ENCODE data around the gene GLP1R. TPM values are rescaled to one million over a fixed set of nuclear protein-coding genes. Genes with fewer than 3 reads are reported as not detected.
A peak's percentile ranks its signal among the peaks of the same experiment; 100 is the strongest.

The GLP1R gene
- total RNA-seq, 1 donor from 2014 or later = 6.8 TPM

DNA sequence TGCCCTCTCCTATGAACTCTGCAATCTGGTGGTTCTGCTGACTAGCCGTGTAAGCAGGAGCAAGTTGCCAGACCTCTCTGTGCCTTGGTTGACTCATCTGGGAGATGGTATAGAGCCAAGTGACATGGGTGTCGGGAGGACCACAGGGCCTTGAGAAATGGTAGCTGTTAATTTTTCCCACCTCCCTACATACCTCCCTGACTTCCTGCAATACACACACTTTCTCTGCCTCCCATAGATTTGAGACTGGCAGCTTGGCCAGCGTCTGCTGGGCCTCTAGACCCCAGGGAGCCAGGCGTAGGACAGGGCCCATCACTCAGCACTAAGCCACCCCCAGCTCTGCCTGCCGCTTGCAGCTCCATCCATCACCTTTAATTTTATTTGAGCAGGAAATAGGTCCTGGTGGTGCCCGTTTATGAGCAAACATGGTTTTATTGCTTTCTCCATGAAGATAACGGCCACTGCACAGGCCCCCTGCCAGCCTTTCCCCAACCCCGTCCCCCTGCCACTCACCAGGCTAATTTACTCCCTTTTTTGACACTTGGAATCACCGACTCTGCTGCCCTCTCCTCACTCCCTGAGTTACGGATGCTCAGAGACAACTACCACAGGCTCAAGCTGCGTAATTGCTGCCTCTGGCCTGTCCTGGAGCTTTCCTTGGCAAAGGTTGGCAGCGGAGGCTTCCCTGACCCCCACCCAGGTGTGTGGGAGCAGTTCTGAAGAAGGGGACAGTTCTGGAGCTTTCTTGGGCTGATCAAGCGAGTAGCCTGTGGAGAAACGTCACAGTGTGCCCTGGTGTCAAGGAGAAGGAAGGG, 11.1 kb downstream of the GLP1R start:
- no peak for DNase-seq (ENCODE audit: missing footprints)
- ATAC-seq = no peak

DNA sequence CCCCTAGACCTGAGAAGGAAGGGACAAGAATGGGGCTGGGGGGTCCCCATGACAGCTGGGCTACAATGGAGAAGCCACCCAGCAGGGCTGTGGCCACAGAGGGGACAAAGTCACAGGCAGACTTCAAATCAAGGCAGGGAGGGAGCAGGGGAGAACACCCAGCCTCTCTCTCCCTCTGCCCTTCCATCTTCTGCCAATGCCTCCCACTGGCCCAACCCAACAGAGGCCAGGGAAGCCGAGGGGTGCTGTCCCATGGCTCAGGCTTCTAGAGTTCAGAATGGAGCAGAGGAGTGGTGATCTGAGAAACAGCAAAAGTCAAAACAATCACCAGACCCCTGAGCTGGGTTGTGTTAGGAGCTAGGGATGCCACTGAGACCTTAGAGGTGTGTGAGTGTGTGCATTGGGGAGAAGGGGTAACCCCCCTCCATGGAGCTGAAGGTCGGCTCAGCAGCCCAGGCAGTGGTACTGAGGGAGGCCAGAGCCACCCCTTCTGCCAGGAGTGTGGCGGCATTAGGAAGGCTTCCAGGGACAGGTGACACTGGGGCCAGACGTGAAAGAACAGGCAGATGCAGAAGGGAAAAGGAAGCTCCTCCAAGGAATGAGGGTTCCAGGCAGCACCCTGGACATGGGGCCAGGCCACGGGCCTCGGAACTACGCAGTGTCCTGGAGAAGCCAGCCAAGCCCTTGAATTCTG, 12.0 kb downstream of the GLP1R start:
- intact Hi-C loops (cut with DNase I) = loop anchor here (10.0 kb wide), 1 partner anchor 66 kb away; no protein-coding TSS in a partner anchor

More for the DNA sequence above, 11.1 kb downstream of the GLP1R start:
- intact Hi-C loops (cut with DNase I) = loop anchor here (10.0 kb wide), 1 partner anchor 65 kb away; no protein-coding TSS in a partner anchor

DNA sequence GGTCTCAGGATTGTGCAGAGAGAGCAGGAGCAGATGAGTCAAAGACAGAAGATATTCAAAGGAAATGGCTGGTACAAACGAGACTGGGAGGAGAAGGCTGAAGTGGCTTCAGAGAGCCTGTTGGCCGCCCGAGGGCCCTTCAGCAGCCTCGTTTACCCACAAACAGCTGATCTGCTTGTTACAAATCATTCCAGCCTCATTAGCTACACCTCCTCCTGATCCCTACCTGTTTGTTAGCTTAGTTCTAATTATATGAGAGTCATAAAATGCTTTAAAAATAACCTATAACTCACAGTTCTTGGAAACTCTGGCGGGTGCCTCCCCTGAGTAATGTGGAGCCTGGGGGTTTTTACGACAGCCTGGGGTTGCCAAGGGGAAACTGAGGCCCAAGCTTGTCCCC, 12.6 kb downstream of the GLP1R start:
- intact Hi-C loops (cut with DNase I) = loop anchor here (10.0 kb wide), 1 partner anchor 66 kb away; no protein-coding TSS in a partner anchor
- no peak for ATAC-seq
- no peak for DNase-seq (ENCODE audit: missing footprints)

More for the DNA sequence above, 12.0 kb downstream of the GLP1R start:
- DNase-seq (ENCODE audit: missing footprints) (no peak), ATAC-seq (no peak)

DNA sequence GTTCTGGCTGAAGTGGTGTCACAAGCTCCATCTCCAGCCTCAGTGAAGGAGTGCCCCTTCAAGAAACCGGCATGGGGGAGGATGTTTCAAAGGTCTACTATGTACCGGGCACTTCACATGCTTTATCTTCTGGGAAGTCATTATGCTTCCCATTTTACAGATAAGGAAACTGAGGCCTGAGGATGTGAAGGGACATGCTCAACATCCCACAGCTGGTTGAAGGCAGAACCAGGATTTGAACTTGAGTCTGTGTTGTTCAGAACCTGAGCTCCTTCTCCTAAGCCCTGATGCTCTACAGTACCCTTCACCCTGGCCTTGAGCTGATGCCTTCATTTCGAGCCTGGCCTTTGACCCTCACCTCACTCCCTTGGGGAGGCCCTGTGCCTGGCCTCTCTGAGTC, 13.0 kb downstream of the GLP1R start:
- intact Hi-C loops (cut with DNase I) = loop anchor here (10.0 kb wide), 1 partner anchor 67 kb away; no protein-coding TSS in a partner anchor
- no peak for DNase-seq (ENCODE audit: missing footprints)
- no peak for ATAC-seq

DNA sequence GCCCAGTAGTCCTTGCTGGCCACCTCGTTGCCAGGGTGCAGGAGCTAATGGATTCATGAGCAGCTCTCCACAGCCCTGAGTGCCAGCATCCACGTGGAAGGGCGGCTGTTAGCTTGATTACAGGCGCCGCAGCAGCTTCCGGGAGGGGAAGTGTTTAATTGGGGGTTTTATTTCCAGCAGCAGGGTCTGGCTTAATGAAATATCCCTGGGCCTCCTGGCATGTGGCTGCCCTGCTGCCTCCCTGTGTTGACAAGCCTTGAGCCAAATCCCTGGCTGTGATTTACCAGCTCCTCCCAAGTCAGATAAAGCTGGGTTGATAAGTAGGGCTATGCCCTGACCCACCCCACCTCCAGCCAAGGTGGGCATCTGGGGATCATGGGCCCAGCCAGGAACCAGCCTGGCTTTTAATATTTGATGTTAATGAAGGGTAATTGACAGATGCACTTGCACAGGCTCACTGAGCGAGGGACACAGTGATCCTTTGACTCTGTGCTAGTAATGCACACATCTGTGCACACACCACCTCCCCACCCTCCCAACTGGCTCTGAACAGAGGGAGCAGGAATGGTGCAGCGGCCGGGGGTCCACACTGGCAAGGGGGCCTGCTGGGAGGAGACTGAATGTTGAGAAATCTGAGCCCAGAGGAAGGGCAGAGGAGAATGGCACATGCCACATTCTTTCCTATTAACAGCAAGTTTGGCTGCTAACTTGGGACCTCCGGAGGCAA, 13.6 kb downstream of the GLP1R start:
- ATAC-seq (peak; percentile 75), DNase-seq (ENCODE audit: missing footprints) (no peak)
- intact Hi-C loops (cut with DNase I) = loop anchor here (10.0 kb wide), 1 partner anchor 67 kb away; no protein-coding TSS in a partner anchor

DNA sequence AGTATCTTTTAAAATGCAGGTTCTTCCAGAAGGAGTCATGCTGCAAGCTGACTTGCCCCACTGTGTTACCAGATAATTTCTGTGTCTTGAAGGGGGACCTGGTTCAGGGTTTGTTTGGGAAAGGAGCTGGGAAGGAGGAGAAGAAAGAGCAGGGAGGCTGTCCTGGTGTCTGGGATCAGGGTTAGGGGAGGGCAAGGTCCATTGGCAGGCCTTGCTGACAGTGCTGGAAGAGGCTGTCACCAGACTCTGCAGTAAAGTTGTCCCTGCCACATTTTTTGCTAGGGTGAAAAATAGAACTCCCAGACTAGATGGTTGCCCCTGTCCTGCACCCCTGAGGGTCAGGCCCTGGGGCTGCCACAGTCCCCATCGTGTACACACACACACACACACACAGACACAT, 14.9 kb downstream of the GLP1R start:
- no peak for DNase-seq (ENCODE audit: missing footprints)
- intact Hi-C loops (cut with DNase I) = loop anchor here (10.0 kb wide), 1 partner anchor 69 kb away; no protein-coding TSS in a partner anchor
- ATAC-seq = peak; percentile 53

DNA sequence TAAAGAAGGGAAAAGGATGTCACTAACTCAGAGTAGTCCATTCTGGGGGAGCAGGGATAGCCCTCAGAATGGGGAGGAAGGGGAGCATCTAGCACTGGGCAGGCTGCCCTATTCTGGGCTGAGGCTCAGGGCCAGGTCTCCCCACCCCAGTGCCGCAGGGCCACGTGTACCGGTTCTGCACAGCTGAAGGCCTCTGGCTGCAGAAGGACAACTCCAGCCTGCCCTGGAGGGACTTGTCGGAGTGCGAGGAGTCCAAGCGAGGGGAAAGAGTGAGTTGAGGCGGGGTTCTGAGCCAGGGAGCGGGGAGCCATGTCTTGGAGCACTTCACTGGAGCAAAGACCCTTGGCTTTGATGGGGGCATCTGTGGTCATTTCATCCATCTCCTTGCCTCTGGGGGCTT, 17.0 kb downstream of the GLP1R start:
- no peak for ATAC-seq
- DNase-seq (ENCODE audit: missing footprints) = no peak
- intact Hi-C loops (cut with DNase I) = loop anchor here (10.0 kb wide), 1 partner anchor 71 kb away; no protein-coding TSS in a partner anchor

DNA sequence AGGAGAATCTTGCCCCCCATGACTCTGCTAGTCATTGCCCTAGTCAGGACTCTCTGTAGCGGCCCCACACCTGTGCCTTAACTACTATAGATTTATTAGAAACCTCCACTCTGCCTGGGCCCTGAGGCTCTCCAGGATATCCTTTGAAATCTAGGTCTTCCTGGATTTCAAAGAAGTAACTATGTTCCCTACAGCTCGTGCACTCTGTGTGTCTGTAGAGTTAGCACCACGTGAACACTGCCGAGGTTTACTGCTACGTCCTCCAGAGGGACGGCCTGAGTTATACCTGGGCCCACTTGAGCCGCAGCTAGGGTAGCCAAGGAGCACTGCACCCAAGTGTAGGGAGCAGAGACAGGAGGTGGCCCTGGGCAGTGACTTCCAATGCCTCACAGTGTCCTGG, 19.8 kb downstream of the GLP1R start:
- ATAC-seq = no peak
- no peak for DNase-seq (ENCODE audit: missing footprints)
- intact Hi-C loops (cut with DNase I) = loop anchor here (10.0 kb wide), 1 partner anchor 74 kb away; no protein-coding TSS in a partner anchor

DNA sequence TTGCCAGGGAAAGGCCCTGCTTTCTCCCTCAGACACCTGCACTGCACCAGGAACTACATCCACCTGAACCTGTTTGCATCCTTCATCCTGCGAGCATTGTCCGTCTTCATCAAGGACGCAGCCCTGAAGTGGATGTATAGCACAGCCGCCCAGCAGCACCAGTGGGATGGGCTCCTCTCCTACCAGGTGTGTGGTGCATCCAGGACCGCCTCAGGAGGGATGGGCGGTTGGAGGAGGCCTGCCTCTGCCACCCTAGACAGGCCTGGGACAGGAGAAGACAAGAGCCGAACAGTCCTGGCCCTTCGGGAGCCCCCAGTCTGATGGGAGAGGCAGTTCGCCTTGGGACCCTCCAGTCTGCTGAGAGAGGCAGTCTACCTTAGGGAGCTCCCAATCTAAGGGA, 24.2 kb downstream of the GLP1R start:
- intact Hi-C loops (cut with DNase I) = no loop called here
- DNase-seq (ENCODE audit: missing footprints) (no peak), ATAC-seq (no peak)

DNA sequence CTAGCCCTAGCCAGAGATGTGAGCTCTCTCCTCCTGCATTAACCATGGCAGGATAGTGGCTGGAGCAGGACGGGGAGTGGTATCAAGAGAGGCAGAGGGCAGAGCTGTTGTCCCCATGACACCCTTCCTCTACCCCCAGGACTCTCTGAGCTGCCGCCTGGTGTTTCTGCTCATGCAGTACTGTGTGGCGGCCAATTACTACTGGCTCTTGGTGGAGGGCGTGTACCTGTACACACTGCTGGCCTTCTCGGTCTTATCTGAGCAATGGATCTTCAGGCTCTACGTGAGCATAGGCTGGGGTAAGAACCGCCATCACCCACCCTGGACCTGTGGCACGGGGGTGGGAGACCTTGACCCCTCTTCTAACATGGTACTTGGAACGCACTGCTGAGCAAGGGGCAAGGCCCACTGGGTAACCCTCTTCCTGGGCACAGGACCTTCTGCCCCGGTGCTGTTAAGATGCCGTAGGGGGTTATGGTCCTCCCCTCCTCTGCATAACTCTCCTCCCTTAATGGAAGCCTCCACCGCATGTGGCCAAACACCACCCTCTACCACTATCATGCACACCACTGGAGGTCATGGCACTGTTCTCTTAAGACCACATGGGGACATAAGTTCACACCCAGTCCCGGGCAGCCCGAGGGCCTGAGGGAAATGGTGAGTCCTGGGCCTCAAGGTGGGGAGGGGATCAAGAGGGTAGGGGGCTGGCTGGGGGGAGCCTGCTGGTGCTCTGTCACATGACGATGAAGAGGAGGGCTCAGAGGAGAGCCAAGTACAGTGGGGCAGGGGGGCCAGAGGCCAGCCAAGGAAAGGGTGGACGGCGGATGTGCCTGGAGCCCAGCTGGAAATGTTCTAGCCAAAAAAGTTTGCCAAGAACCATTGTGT, 25.1 kb downstream of the GLP1R start:
- no peak for ATAC-seq
- intact Hi-C loops (cut with DNase I) = no loop called here
- no peak for DNase-seq (ENCODE audit: missing footprints)

DNA sequence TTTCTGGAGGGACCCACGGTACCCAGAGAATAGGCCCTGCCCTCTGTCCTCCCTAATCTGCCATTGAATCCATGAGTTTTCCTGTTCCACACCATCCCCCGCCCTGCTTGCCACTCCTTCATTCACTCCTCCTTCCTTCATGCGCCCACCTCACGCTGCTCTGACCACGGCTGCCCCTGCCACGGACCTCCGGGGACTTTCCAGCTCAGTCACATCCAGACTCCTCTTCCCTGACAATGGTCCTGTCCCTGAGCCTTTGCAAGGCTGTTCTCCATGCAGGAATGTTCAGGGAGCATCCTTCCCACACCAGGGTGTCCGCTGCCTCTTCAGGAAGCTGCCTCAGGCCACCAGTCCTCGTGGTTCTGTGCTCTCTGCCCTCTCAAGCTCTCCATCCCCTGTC, 25.9 kb downstream of the GLP1R start:
- intact Hi-C loops (cut with DNase I) = no loop called here
- ATAC-seq (no peak), DNase-seq (ENCODE audit: missing footprints) (no peak)

DNA sequence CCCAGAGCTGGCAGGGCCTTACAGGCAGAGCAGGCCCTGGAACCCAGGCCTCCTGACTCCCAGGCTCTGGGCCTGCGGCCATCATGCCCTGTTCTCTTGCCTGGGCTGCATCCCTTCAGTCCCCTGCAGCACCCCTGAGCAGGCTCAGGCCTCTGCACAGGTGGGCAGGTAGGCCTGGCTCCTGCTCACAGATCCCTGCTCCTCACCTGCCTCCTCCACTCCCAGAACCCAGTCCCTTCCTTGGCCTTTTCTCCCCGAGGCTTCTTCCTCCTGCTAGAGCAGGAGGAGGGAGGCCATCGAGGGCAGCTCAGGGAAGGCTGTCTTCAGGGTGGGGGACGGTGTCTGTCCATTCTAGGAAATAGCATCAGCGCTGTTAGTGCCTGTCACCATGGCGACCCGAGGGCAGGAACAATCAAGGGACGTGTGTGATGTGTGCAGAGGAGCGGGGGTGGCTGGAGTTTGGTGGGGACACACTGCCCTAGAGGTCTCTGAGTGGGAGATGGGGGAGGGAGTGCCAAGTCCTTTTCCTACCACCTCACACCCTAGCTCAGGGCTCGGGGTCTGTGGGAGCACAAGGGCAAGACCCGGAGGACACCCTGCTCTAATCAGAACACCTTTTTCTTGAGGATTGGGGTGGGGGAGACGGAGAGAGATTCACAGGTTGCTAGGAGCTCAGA, 26.6 kb downstream of the GLP1R start:
- ATAC-seq (no peak), DNase-seq (ENCODE audit: missing footprints) (no peak)
- intact Hi-C loops (cut with DNase I) = no loop called here

DNA sequence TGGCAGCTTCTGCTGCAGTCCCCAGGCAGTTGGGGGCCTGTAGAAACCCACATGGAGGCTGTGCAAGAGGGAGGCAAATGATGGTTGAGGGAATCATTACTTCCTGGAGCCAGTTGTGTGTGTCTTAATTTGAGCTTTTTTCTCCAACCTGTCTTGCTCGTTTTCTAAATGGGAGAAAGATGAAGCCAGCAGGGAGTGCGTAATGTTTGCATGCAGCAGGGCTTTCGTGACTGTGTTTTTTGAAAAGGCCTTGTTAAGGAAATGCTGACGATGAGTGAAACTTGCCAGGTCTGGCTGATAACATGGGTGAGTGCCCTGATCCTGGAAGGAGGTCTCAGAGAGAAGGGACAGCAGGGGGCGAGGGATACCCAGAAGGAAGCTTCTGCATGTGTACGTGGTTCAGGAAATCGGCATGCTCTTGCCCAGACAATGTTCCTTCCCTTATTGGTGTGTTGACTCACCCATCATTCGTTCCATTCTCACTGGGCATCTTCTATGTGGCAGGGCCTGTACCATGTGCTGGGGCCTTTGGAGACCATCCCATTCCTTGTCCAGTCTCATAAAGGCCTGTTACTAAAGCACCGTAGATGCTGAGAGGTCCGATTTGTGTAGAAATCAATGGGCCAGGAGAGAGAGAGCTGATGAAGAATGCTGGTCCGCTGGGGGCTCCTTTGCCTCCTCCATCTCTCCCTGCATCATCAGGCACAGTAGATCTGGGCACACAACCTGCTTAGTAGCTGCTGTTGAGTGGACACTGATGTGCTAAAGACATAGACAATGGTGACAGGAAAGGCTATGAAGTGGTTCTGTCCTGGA, 27.4 kb downstream of the GLP1R start:
- DNase-seq (ENCODE audit: missing footprints) (no peak), ATAC-seq (no peak)
- intact Hi-C loops (cut with DNase I) = no loop called here

DNA sequence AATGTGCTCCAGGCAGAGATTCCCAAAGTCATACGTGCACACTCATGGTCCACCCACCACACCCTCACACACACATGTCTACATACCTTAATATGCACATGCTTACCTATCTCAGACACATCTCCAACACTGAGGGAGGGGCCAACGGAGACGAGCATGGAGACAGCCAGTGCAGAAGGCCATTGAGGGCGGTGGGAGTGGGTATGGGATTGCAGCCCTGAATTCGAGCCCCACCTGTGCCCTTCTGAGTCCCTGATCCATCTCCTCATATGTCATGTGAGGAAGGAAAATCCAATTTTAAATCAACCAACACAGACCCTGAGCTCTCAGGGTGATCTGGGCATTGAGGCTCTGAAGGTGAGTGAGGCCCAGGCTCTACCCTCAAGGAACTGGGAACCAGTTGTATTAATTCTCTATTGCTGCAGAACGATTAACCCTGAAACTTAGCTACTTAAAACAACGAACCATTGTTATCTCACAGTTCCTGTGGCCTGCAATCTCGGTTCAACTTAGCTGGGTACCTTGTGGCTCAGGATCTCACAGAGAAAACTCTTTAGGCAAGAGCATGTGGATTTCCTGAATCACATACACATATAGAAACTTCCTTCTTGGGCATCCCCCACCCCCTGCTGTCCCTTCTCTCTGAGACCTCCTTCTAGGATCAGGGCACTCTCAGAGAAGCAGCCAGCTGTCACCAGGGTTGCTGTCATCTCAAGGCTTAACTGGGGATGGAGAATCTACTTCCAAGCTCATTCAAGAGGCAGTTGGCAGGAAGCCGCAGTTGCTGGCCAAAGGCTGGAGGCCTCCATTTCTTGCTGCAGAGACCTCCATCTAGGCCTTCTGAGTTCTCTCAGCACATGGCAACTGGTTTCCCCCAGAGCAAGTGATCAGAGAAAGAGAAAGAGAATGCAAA, 28.3 kb downstream of the GLP1R start:
- ATAC-seq (no peak), DNase-seq (ENCODE audit: missing footprints) (no peak)
- intact Hi-C loops (cut with DNase I) = no loop called here

DNA sequence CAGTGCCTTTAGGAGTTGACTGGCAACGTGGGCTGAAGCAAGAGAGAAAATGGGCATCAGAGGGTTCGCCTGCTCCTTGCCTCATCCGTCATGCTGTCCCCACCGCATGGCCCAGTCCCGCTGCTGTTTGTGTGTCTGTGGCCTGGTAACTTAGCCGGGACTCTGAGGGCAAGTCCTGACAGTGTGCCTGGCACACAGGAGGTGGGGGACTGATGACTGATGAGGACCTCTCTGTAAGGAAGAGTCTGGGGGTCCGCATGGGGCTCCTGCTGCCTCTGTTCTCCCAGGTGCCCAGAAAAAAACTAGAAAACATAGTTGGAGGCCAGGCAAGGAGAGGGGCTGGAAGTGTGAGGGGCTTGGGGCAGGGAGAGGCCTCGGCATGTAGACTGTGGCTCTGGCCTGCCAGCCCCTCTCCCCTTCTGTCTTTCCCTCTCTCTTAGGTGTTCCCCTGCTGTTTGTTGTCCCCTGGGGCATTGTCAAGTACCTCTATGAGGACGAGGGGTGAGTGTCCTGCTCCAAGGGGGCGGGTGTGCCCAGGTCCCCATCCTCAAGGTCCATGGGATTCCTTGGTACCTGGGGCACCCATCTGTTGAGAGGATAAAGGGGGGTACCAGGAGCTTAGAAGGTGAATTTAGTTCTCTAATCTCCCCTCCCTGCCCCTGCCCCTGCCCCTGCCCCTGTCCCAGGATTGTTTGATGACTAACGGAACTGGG, 29.5 kb downstream of the GLP1R start:
- intact Hi-C loops (cut with DNase I) = no loop called here
- no peak for DNase-seq (ENCODE audit: missing footprints)
- no peak for ATAC-seq
